Smooth muscle cell (in vitro differentiated cells): Measurements from ENCODE around the gene SDSL. TPM values are rescaled to one million over a fixed set of nuclear protein-coding genes. Genes with fewer than 3 reads are reported as not detected.

Experiments
- DNase-seq: peaks from one replicate; lab custom pipeline; 2025; ENCODE audit not compliant: unreplicated experiment; lab: John Stamatoyannopoulos, UW
- H2AFZ ChIP-seq: fragments of 200-600 bp; sonication (generic); 2 replicates; pipeline ENCODE4 v1.6.0; 2016; ENCODE audit warnings: antibody characterized with exemption, low read depth, mild to moderate bottlenecking
- H3F3A ChIP-seq: fragments of 200-600 bp; sonication (generic); 2 replicates; pipeline ENCODE4 v1.6.0; 2017; ENCODE audit warnings: antibody characterized with exemption, low read depth
- H3K27ac ChIP-seq: fragments of 200-600 bp; sonication (generic); 2 replicates; pipeline ENCODE4 v1.5.1; 2016; ENCODE audit warnings: low read depth, mild to moderate bottlenecking
- H3K27me3 ChIP-seq: fragments of 200-600 bp; sonication (generic); 2 replicates; pipeline ENCODE4 v1.6.1; 2016; ENCODE audit warnings: low read depth, mild to moderate bottlenecking
- H3K36me3 ChIP-seq: fragments of 200-600 bp; sonication (generic); 2 replicates; pipeline ENCODE4 v1.5.1; 2016; ENCODE audit warnings: low read depth
- H3K4me1 ChIP-seq: fragments of 200-600 bp; sonication (generic); 2 replicates; pipeline ENCODE4 v1.5.1; 2016; ENCODE audit warnings: low read depth
- H3K4me2 ChIP-seq: fragments of 200-600 bp; sonication (generic); 2 replicates; pipeline ENCODE4 v1.6.0; 2016; ENCODE audit warnings: mild to moderate bottlenecking
- H3K4me3 ChIP-seq: fragments of 200-600 bp; sonication (generic); 2 replicates; pipeline ENCODE4 v1.5.1; 2016; ENCODE audit warnings: mild to moderate bottlenecking
- H3K79me2 ChIP-seq: fragments of 200-600 bp; sonication (generic); 2 replicates; pipeline ENCODE4 v1.6.0; 2016; ENCODE audit warnings: low read depth, mild to moderate bottlenecking
- H3K9ac ChIP-seq: fragments of 200-600 bp; sonication (generic); 2 replicates; pipeline ENCODE4 v1.6.0; 2016; ENCODE audit warnings: low read depth
- H3K9me3 ChIP-seq: fragments of 200-600 bp; sonication (generic); replicated peaks from 2 replicates; pipeline ENCODE4 v1.5.1; 2016; ENCODE audit warnings: low read depth
- H4K20me1 ChIP-seq: fragments of 200-600 bp; sonication (generic); 2 replicates; pipeline ENCODE4 v1.6.0; 2016; ENCODE audit warnings: low read depth
- CTCF ChIP-seq: fragments of 200-600 bp; sonication (generic); IDR thresholded peaks from 2 replicates; pipeline ENCODE4 v1.5.1; 2017; ENCODE audit warnings: borderline replicate concordance, mild to moderate bottlenecking, antibody characterized with exemption; ENCODE audit not compliant: insufficient read depth, poor library complexity, severe bottlenecking
- WGBS: methylation state at CpG from one replicate; pipeline ENCODE4 v1.1.7; 2016; ENCODE audit warnings: low lambda C conversion rate; 5-methylcytosine and 5-hydroxymethylcytosine counted together
- polyA plus RNA-seq: library from polyadenylated mRNA; unstranded; fragments of >200 nt; fragmentation: Nextera tagmentation; extraction: Ambion mirVana; gene quantifications from 2 replicates; pipeline ENCODE4 v1.2.1, GENCODE V29; 2016
- total RNA-seq: library from RNA; depleted of rRNA; stranded (reverse); fragments of >200 nt; gene quantifications from 2 replicates; pipeline ENCODE4 v1.2.3, GENCODE V29; 2014

The SDSL gene
- total and polyA plus RNA-seq, 2 experiments from 2014 or later, result 3.6 to 6.7 TPM

GRCh38 chr12:113400362-113400761 lies 21.8 kb upstream of the SDSL start:
- Histone ChIP-seq H2AFZ (no peak overlapping the region), H3K4me1 (no peaks in the 10 kb centered on the region), H4K20me1 (no peaks in the 10 kb centered on the region), H3K36me3 (no peaks in the 10 kb centered on the region), H3K27me3 (no peaks in the 10 kb centered on the region), H3K79me2 (no peaks in the 10 kb centered on the region), H3K4me2 (no peak overlapping the region), H3K9me3 (no peaks in the 10 kb centered on the region), H3K4me3 (no peak overlapping the region), H3K9ac (no peak overlapping the region), H3F3A (no peaks in the 10 kb centered on the region), H3K27ac (no peak overlapping the region)
- TF ChIP-seq CTCF, result no peak
- WGBS, result 89% methylated on average over 4 of the region's 4 CpGs
- no peak for DNase-seq

- no peak for TF ChIP-seq CTCF
- H3F3A ChIP-seq, result no peaks in the 10 kb centered on the region
- no peak overlapping the region for H2AFZ ChIP-seq
- 87% methylated on average over 13 of the region's 13 CpGs for WGBS
- H3K27ac ChIP-seq, result no peak overlapping the region
- no peak overlapping the region for H3K4me3 ChIP-seq
- H3K36me3 ChIP-seq, result no peaks in the 10 kb centered on the region
- no peak overlapping the region for H3K9ac ChIP-seq
- DNase-seq, result no peak
- H3K9me3 ChIP-seq, result no peaks in the 10 kb centered on the region
- no peaks in the 10 kb centered on the region for H4K20me1 ChIP-seq
- no peaks in the 10 kb centered on the region for H3K4me1 ChIP-seq
- no peaks in the 10 kb centered on the region for H3K79me2 ChIP-seq
- no peaks in the 10 kb centered on the region for H3K27me3 ChIP-seq
- no peak overlapping the region for H3K4me2 ChIP-seq
Measured at GRCh38 chr12:113401066-113402000, 20.8 kb upstream of the SDSL start.

- Histone ChIP-seq H3K9ac (no peak overlapping the region), H2AFZ (no peak overlapping the region), H3K79me2 (no peaks in the 10 kb centered on the region), H3K36me3 (no peaks in the 10 kb centered on the region), H3K4me3 (no peak overlapping the region), H4K20me1 (no peaks in the 10 kb centered on the region), H3K9me3 (no peaks in the 10 kb centered on the region), H3K27me3 (no peaks in the 10 kb centered on the region), H3K27ac (no peak overlapping the region), H3K4me1 (no peaks in the 10 kb centered on the region), H3F3A (no peaks in the 10 kb centered on the region), H3K4me2 (no peak overlapping the region)
- 91% methylated on average over 23 of the region's 23 CpGs for WGBS
- no peak for TF ChIP-seq CTCF
- DNase-seq, result no peak
Measured at GRCh38 chr12:113402586-113403260, 19.5 kb upstream of the SDSL start.
